ENCODE results near the gene KSR1.

DNA sequence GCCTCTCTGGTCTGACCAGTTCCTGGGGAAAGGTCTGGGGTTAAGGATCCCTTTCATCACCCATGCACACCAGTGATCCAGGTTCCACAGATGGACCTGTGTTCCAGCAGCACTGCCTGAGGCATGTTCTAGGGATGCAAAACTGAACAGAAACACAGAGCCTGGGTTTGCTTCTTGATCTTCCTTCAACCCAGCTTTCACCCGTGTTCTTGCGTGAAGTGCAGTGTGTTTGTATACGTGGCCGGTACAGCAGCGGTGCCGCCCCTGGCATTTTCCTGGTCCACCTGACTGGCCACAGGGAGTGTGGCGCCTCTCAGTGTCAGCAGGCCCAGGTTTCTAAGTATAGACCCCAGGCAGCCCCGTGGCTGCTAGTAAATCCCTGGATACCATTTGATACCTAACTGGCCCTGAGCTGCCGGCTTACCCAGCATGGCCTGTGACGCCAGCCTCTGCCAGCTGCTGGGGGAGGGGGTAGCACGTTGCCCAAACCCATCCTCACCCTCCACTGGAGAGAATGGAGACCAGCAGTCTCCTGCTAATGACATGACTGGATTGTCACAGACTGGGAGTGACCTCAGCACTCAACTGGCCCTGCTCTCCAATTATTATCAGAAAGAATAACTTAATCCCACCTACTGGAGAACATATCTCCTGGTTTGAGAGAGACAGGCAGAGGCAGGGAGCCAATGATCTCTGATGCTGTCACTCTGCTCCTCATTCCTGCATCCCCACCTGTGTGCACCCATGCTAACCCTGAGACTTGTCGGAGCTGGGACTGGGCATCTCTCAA lies 115.5 kb downstream of the KSR1 start:
- TF ChIP-seq CTCF (IDR thresholded peaks at IDR 0.05) (no peak), POLR2A (IDR thresholded peaks at IDR 0.05) (no peak)

Data from upper lobe of left lung (tissue), 4 donors.